Activated T-cell treated with anti-CD3 and anti-CD28 coated beads for 1 hour (primary cell): ENCODE measurements around the gene FNDC3B.

Experiments used
- DNase-seq: peaks from one replicate; pipeline ENCODE4 v3.0.0-alpha.2; 2020; ENCODE audit warnings: low read depth

FNDC3B gene

GRCh38 chr3:172268425-172268824 lies 229.0 kb downstream of the FNDC3B start:
- no peak for DNase-seq

- DNase-seq: no peak
Measured at GRCh38 chr3:172268868-172269267, 229.5 kb downstream of the FNDC3B start.

- no peak for DNase-seq
Measured at GRCh38 chr3:172270557-172271166, 231.3 kb downstream of the FNDC3B start.

GRCh38 chr3:172271386-172271976 lies 232.1 kb downstream of the FNDC3B start:
- DNase-seq: no peak

GRCh38 chr3:172272698-172273097 lies 233.3 kb downstream of the FNDC3B start:
- no peak for DNase-seq

GRCh38 chr3:172273378-172273777 lies 234.0 kb downstream of the FNDC3B start:
- no peak for DNase-seq

GRCh38 chr3:172274906-172275305 lies 235.5 kb downstream of the FNDC3B start:
- DNase-seq: no peak

GRCh38 chr3:172275586-172275985 lies 236.2 kb downstream of the FNDC3B start:
- DNase-seq: no peak

GRCh38 chr3:172276103-172276502 lies 236.7 kb downstream of the FNDC3B start:
- no peak for DNase-seq

- no peak for DNase-seq
Measured at GRCh38 chr3:172277151-172277652, 237.8 kb downstream of the FNDC3B start.

GRCh38 chr3:172279191-172279640 lies 239.8 kb downstream of the FNDC3B start:
- DNase-seq: no peak

- DNase-seq: no peak
Measured at GRCh38 chr3:172279974-172280373, 240.6 kb downstream of the FNDC3B start.

GRCh38 chr3:172280406-172281051 lies 241.2 kb downstream of the FNDC3B start:
- no peak for DNase-seq

GRCh38 chr3:172281884-172282283 lies 242.5 kb downstream of the FNDC3B start:
- DNase-seq: no peak

- no peak for DNase-seq
Measured at GRCh38 chr3:172282850-172283249, 243.5 kb downstream of the FNDC3B start.

GRCh38 chr3:172283841-172284357 lies 244.5 kb downstream of the FNDC3B start:
- no peak for DNase-seq

- no peak for DNase-seq
Measured at GRCh38 chr3:172285844-172286243, 246.5 kb downstream of the FNDC3B start.

- no peak for DNase-seq
Measured at GRCh38 chr3:172286548-172287148, 247.3 kb downstream of the FNDC3B start.

GRCh38 chr3:172287937-172288477 lies 248.6 kb downstream of the FNDC3B start:
- no peak for DNase-seq

- DNase-seq: no peak
Measured at GRCh38 chr3:172288651-172289050, 249.3 kb downstream of the FNDC3B start.

GRCh38 chr3:172289583-172289982 lies 250.2 kb downstream of the FNDC3B start:
- DNase-seq: no peak

GRCh38 chr3:172290457-172290856 lies 251.1 kb downstream of the FNDC3B start:
- no peak for DNase-seq
